Right lobe of liver (tissue), 6 donors: ENCODE data around the gene NNT. TPM values are rescaled to one million over a fixed set of nuclear protein-coding genes. Genes with fewer than 3 reads are reported as not detected.

Experiments used
- ATAC-seq, 4 donors: fragments of 200-7000 bp; cut with Tn5 transposase; one replicate each; pipeline ENCODE4 v1.9.1; 2020; ENCODE audit warnings: mild to moderate bottlenecking in 4 of 4, moderate library complexity in 4 of 4
- DNase-seq, 3 donors: peaks; one replicate each; pipeline ENCODE4 v3.0.0-alpha.2; 2020
- H3K27ac ChIP-seq, 3 donors: fragments of 200-600 bp; one replicate each; pipeline ENCODE4 v1.8.0; 2022
- H3K27me3 ChIP-seq, 2 donors: fragments of 200-600 bp; one replicate each; pipeline ENCODE4 v1.8.0; 2022
- H3K36me3 ChIP-seq, 4 donors: fragments of 200-600 bp; sonication (generic) in 1 of 4; one replicate each; pipeline versions ENCODE4 v1.5.1 to v1.8.0; 2017 to 2022; ENCODE audit warnings: control low read depth in 1 of 4
- H3K4me1 ChIP-seq, 4 donors: fragments of 200-600 bp; sonication (generic) in 1 of 4; one replicate each; pipeline versions ENCODE4 v1.5.1 to v1.8.0; 2017 to 2022; ENCODE audit warnings: control low read depth in 1 of 4
- H3K4me3 ChIP-seq, 3 donors: fragments of 200-600 bp; one replicate each; pipeline ENCODE4 v1.8.0; 2022
- H3K9me3 ChIP-seq, 4 donors: fragments of 200-600 bp; sonication (generic) in 1 of 4; one replicate each; pipeline versions ENCODE4 v1.5.1 to v1.8.0; 2017 to 2022; ENCODE audit warnings: control low read depth in 1 of 4
- CTCF ChIP-seq, 4 donors: fragments of 200-600 bp in 3 of 4; fragments of 450-650 bp in 1 of 4; IDR thresholded peaks; one replicate each; pipeline versions ENCODE4 v1.5.1 to v1.8.0; 2016 to 2022; ENCODE audit warnings: antibody characterized with exemption in 4 of 4, mild to moderate bottlenecking in 2 of 4
- POLR2A ChIP-seq: fragments of 450-650 bp; IDR thresholded peaks from one replicate; pipeline ENCODE4 v1.6.1; 2017; ENCODE audit warnings: antibody characterized with exemption, mild to moderate bottlenecking
- WGBS: methylation state at CpG from one replicate; pipeline ENCODE4 v1.1.6; 2018; ENCODE audit warnings: low coverage, low lambda C conversion rate; ENCODE audit not compliant: insufficient coverage; ENCODE audit errors: missing lambda C conversion rate; 5-methylcytosine and 5-hydroxymethylcytosine counted together
- intact Hi-C, 2 donors: fragments of 100-400 bp; cut with DNase I; formaldehyde crosslinking; loops; one replicate each; pipeline versions ENCODE4 v1.11.2 to v1.14.1; 2022
- total RNA-seq, 6 experiments: library from RNA; depleted of rRNA in 2 of 6; stranded (reverse); fragments of >200 nt in 2 of 6; fragmentation: NEBNext Ultra II Directional in 3 of 6; extraction: Animal tissue kit (Norgen Biotek cat#: 25700) in 3 of 6; gene quantifications; one replicate each; pipeline versions ENCODE4 v1.1.0 to v1.2.4, GENCODE V29; 2016 to 2023
- donor health status: DM: no; HTN: yes; CAD: no.
- donor health status: DM: no; HTN: no; CAD: no.
- donor health status: DM: no; HTN: no; CAD: no.
- donor health status: DM: no; HTN: yes; CAD: no.
- donor health status: DM: no; HTN: yes; CAD: no.

NNT gene
- total RNA-seq, 6 experiments from 2014 or later = 81.3 to 250 (median 188) TPM

GRCh38 chr5:43564289-43564850 is 38.6 kb upstream of the NNT start:
- Histone ChIP-seq H3K4me1 (peaks cover 0 to 3% (median 0%) of the 10 kb centered on the region in 4 donors), H3K36me3 (no peaks in the 10 kb centered on the region), H3K4me3 (no peak overlapping the region), H3K27ac (no peak overlapping the region), H3K27me3 (no peaks in the 10 kb centered on the region), H3K9me3 (no peaks in the 10 kb centered on the region)
- DNase-seq (no peak), ATAC-seq (no peak)
- 40% methylated on average over 3 of the region's 5 CpGs for WGBS
- intact Hi-C loops = no loop called here
- TF ChIP-seq POLR2A (no peak), CTCF (IDR thresholded peaks at IDR 0.05) (no peak)

- ATAC-seq = no peak
- TF ChIP-seq POLR2A (no peak), CTCF (IDR thresholded peaks at IDR 0.05) (no peak)
These were observed 37.9 kb upstream of the NNT start for GRCh38 chr5:43565043-43565442.

GRCh38 chr5:43567967-43568366 is 35.0 kb upstream of the NNT start:
- no peak overlapping the region for H3K4me3 ChIP-seq
- intact Hi-C loops = no loop called here
- ATAC-seq = no peak

More at GRCh38 chr5:43565043-43565442, 37.9 kb upstream of the NNT start:
- peaks cover 0 to 5% (median 0%) of the 10 kb centered on the region in 4 donors for H3K4me1 ChIP-seq
- 85% methylated on average over 4 of the region's 5 CpGs for WGBS
- H3K27ac ChIP-seq = no peak overlapping the region
- intact Hi-C loops = no loop called here
- H3K4me3 ChIP-seq = no peak overlapping the region
- no peaks in the 10 kb centered on the region for H3K9me3 ChIP-seq
- H3K36me3 ChIP-seq = no peaks in the 10 kb centered on the region
- no peaks in the 10 kb centered on the region for H3K27me3 ChIP-seq
- no peak for DNase-seq

GRCh38 chr5:43569236-43569746 is 33.7 kb upstream of the NNT start:
- no peak overlapping the region for H3K27ac ChIP-seq
- H3K4me1 ChIP-seq = peaks cover 0 to 5% (median 0%) of the 10 kb centered on the region in 4 donors
- DNase-seq (no peak), ATAC-seq (peak; percentile 63 to 91 (median 82))
- 34% methylated on average over 4 of the region's 4 CpGs for WGBS
- H3K27me3 ChIP-seq = no peaks in the 10 kb centered on the region
- intact Hi-C loops = no loop called here
- H3K9me3 ChIP-seq = no peaks in the 10 kb centered on the region
- no peaks in the 10 kb centered on the region for H3K36me3 ChIP-seq
- TF ChIP-seq CTCF (IDR thresholded peaks at IDR 0.05) (no peak), POLR2A (no peak)
- no peak overlapping the region for H3K4me3 ChIP-seq

More at GRCh38 chr5:43567967-43568366, 35.0 kb upstream of the NNT start:
- TF ChIP-seq POLR2A = no peak
- no peak for TF ChIP-seq CTCF (IDR thresholded peaks at IDR 0.05)
- DNase-seq = no peak
- Histone ChIP-seq H3K4me1 (peaks cover 0 to 5% (median 0%) of the 10 kb centered on the region in 4 donors), H3K27me3 (no peaks in the 10 kb centered on the region), H3K36me3 (no peaks in the 10 kb centered on the region), H3K9me3 (no peaks in the 10 kb centered on the region), H3K27ac (no peak overlapping the region)
- WGBS = 76% methylated on average over 3 of the region's 3 CpGs
